Osteocyte (in vitro differentiated cells): Measurements from ENCODE around the gene GSTM4. TPM values are rescaled to one million over a fixed set of nuclear protein-coding genes. Genes with fewer than 3 reads are reported as not detected.
A peak's percentile ranks its signal among the peaks of the same experiment; 100 is the strongest.
"Not testable (repeated sequence)": the region's sequence is repeated elsewhere in the genome, so short reads cannot be mapped to it uniquely, and the experiment has no call there.

ENCODE experiments used
- DNase-seq: peaks from one replicate; pipeline ENCODE4 v3.0.0; 2021; ENCODE audit warnings: mixed read lengths; ENCODE audit not compliant: unreplicated experiment; ENCODE audit errors: extremely low spot score
- H3K27ac Mint-ChIP-seq: one replicate; pipeline ENCODE4 v1.8.0; 2021; ENCODE audit warnings: mild to moderate bottlenecking, mixed read lengths; ENCODE audit not compliant: unreplicated experiment
- H3K27me3 Mint-ChIP-seq: one replicate; pipeline ENCODE4 v1.8.0; 2021; ENCODE audit warnings: mixed read lengths; ENCODE audit not compliant: unreplicated experiment
- H3K36me3 Mint-ChIP-seq: one replicate; pipeline ENCODE4 v1.8.0; 2021; ENCODE audit warnings: mixed read lengths; ENCODE audit not compliant: unreplicated experiment
- H3K4me1 Mint-ChIP-seq: one replicate; pipeline ENCODE4 v1.8.0; 2021; ENCODE audit warnings: mixed read lengths; ENCODE audit not compliant: unreplicated experiment
- H3K4me3 Mint-ChIP-seq: one replicate; pipeline ENCODE4 v1.8.0; 2021; ENCODE audit warnings: mild to moderate bottlenecking, moderate library complexity, mixed read lengths; ENCODE audit not compliant: unreplicated experiment
- H3K9me3 Mint-ChIP-seq: one replicate; pipeline ENCODE4 v1.8.0; 2021; ENCODE audit warnings: mixed read lengths; ENCODE audit not compliant: unreplicated experiment
- CTCF ChIP-seq: fragments of 200-600 bp; sonication (generic); IDR thresholded peaks from 2 replicates; pipeline ENCODE4 v1.5.0; 2021; ENCODE audit warnings: antibody characterized with exemption, mild to moderate bottlenecking, moderate library complexity
- total RNA-seq: library from RNA; stranded (reverse); gene quantifications from 2 replicates; pipeline ENCODE4 v1.2.1, GENCODE V29; 2021

The GSTM4 gene
- total RNA-seq, 1 donor from 2014 or later: 25.1 TPM

GRCh38 chr1:109677459-109677858 is 21.6 kb downstream of the GSTM4 start:
- no peak for DNase-seq
- Mint-ChIP-seq H3K36me3 (no peaks in the 10 kb centered on the region), H3K4me1 (no peaks in the 10 kb centered on the region), H3K9me3 (no peaks in the 10 kb centered on the region), H3K27ac (no peak overlapping the region), H3K27me3 (no peaks in the 10 kb centered on the region), H3K4me3 (no peak overlapping the region)
- TF ChIP-seq CTCF: no peak

- not testable (repeated sequence) for H3K27me3 Mint-ChIP-seq, H3K9me3 Mint-ChIP-seq, H3K4me3 Mint-ChIP-seq, H3K36me3 Mint-ChIP-seq, DNase-seq, H3K4me1 Mint-ChIP-seq, H3K27ac Mint-ChIP-seq
These were observed 22.7 kb downstream of the GSTM4 start for GRCh38 chr1:109678637-109679036.

- H3K27ac Mint-ChIP-seq, H3K4me1 Mint-ChIP-seq, H3K36me3 Mint-ChIP-seq, H3K27me3 Mint-ChIP-seq, DNase-seq, H3K9me3 Mint-ChIP-seq, H3K4me3 Mint-ChIP-seq: not testable (repeated sequence)
These were observed 28.9 kb downstream of the GSTM4 start for GRCh38 chr1:109684777-109685176.

- H3K4me1 Mint-ChIP-seq, H3K9me3 Mint-ChIP-seq, H3K27me3 Mint-ChIP-seq, DNase-seq, H3K4me3 Mint-ChIP-seq, H3K27ac Mint-ChIP-seq, H3K36me3 Mint-ChIP-seq: not testable (repeated sequence)
These were observed 29.5 kb downstream of the GSTM4 start for GRCh38 chr1:109685399-109685798.

GRCh38 chr1:109685890-109686289 is 30.0 kb downstream of the GSTM4 start:
- not testable (repeated sequence) for H3K9me3 Mint-ChIP-seq, DNase-seq, H3K36me3 Mint-ChIP-seq, H3K27ac Mint-ChIP-seq, H3K4me3 Mint-ChIP-seq, H3K4me1 Mint-ChIP-seq, H3K27me3 Mint-ChIP-seq

- H3K27ac Mint-ChIP-seq: peak overlapping the region; percentile 78
- not testable (repeated sequence) for H3K27me3 Mint-ChIP-seq, H3K4me1 Mint-ChIP-seq, H3K9me3 Mint-ChIP-seq, H3K36me3 Mint-ChIP-seq, DNase-seq
- H3K4me3 Mint-ChIP-seq: peak overlapping the region; percentile 58
These were observed 31.2 kb downstream of the GSTM4 start for GRCh38 chr1:109687109-109687508.

- no peak for DNase-seq
- TF ChIP-seq CTCF: peak; percentile 23
- H3K36me3 Mint-ChIP-seq: no peaks in the 10 kb centered on the region
- H3K27ac Mint-ChIP-seq: peak within 1 kb of the TSS; percentile 78
- H3K4me3 Mint-ChIP-seq: peak within 1 kb of the TSS; percentile 61
- no peaks in the 10 kb centered on the region for H3K4me1 Mint-ChIP-seq
- no peaks in the 10 kb centered on the region for H3K27me3 Mint-ChIP-seq
- H3K9me3 Mint-ChIP-seq: no peaks in the 10 kb centered on the region
These were observed 32.0 kb downstream of the GSTM4 start, which contains the start of gene GSTM1 for GRCh38 chr1:109687641-109688499. TSS of gene GSTM1 (plus strand) at chr1:109687817. CDS start at chr1:109687874, 57 bp downstream.
